HG03095 (cell line): Measurements from ENCODE around the gene NPW.
A peak's percentile ranks its signal among the peaks of the same experiment; 100 is the strongest.

Experiments used
- ATAC-seq: cut with Tn5 transposase; IDR thresholded peaks from one replicate; pipeline ENCODE4 v1.9.1; 2021; ENCODE audit warnings: moderate library complexity; ENCODE audit not compliant: unreplicated experiment

NPW gene

GRCh38 chr16:2019518-2019920, at the start of gene NPW:
Gene NPW, plus strand, starts transcription at chr16:2019785.
- no peak for ATAC-seq

- ATAC-seq, result peak; percentile 57
These were observed 47.6 kb upstream of the NPW start, which contains the start of gene TBL3 for GRCh38 chr16:1971796-1972489. Gene TBL3, plus strand, starts transcription at chr16:1972053. Its CDS starts 112 bp downstream, at chr16:1972165.

- ATAC-seq, result no peak
These were observed 47.1 kb upstream of the NPW start for GRCh38 chr16:1972490-1972877.

- no peak for ATAC-seq
These were observed 46.0 kb upstream of the NPW start for GRCh38 chr16:1973461-1974156.

- no peak for ATAC-seq
These were observed 45.2 kb upstream of the NPW start for GRCh38 chr16:1974157-1975070.

- no peak for ATAC-seq
These were observed 44.0 kb upstream of the NPW start for GRCh38 chr16:1975432-1976215.

- no peak for ATAC-seq
These were observed 43.4 kb upstream of the NPW start for GRCh38 chr16:1976216-1976520.

GRCh38 chr16:1976951-1977874, 42.4 kb upstream of the NPW start:
- no peak for ATAC-seq

- ATAC-seq, result no peak
These were observed 41.7 kb upstream of the NPW start for GRCh38 chr16:1977875-1978268.

GRCh38 chr16:1978476-1979120, 41.0 kb upstream of the NPW start:
- ATAC-seq, result no peak

GRCh38 chr16:1979271-1980029, 40.1 kb upstream of the NPW start:
- no peak for ATAC-seq

GRCh38 chr16:1980030-1980769, 39.4 kb upstream of the NPW start:
- ATAC-seq, result no peak

GRCh38 chr16:1980770-1981087, 38.9 kb upstream of the NPW start:
- no peak for ATAC-seq

- ATAC-seq, result no peak
These were observed 38.2 kb upstream of the NPW start, which contains the start of gene NOXO1 for GRCh38 chr16:1981398-1981836. Gene NOXO1, minus strand, starts transcription at chr16:1981469. Its CDS starts 290 bp downstream, at chr16:1981179.

- no peak for ATAC-seq
These were observed 37.6 kb upstream of the NPW start for GRCh38 chr16:1982013-1982433.

- no peak for ATAC-seq
These were observed 36.5 kb upstream of the NPW start for GRCh38 chr16:1982991-1983543.

- peak; percentile 61 for ATAC-seq
These were observed 35.8 kb upstream of the NPW start, which contains the start of gene GFER for GRCh38 chr16:1983544-1984346. Gene GFER, plus strand, starts transcription at chr16:1984193. Its CDS starts 26 bp downstream, at chr16:1984219.
